Measurements from ENCODE around the gene ZNF48.

DNA sequence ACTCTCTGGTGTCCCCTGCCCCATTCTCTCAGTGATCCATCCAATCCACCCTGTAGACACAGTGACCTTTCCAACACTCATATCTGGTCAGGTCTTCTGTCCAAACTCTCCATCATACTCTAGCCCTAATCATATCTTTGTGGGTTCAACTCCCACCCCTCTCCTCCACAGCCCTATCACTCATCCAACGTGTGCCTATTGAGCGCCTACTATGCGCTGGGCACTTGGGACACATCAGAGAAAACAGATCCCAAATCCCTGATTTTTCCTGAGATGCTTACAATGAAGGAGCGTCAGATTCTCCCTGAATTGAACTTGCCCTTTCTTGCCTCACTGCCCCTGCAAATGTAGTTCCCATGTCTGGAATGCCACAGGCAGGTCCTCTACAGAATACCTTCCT, 32.8 kb downstream of the ZNF48 start:
- TF ChIP-seq, protein P1, sequence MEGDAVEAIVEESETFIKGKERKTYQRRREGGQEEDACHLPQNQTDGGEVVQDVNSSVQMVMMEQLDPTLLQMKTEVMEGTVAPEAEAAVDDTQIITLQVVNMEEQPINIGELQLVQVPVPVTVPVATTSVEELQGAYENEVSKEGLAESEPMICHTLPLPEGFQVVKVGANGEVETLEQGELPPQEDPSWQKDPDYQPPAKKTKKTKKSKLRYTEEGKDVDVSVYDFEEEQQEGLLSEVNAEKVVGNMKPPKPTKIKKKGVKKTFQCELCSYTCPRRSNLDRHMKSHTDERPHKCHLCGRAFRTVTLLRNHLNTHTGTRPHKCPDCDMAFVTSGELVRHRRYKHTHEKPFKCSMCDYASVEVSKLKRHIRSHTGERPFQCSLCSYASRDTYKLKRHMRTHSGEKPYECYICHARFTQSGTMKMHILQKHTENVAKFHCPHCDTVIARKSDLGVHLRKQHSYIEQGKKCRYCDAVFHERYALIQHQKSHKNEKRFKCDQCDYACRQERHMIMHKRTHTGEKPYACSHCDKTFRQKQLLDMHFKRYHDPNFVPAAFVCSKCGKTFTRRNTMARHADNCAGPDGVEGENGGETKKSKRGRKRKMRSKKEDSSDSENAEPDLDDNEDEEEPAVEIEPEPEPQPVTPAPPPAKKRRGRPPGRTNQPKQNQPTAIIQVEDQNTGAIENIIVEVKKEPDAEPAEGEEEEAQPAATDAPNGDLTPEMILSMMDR (IDR thresholded peaks at IDR 0.05) = no peak
- no peak for TF ChIP-seq POLR2AphosphoS5 (IDR thresholded peaks at IDR 0.05)
- no peak for TF ChIP-seq POLR2A (IDR thresholded peaks at IDR 0.05)

Measured in prostate gland (tissue), 2 donors.